K562 (cell line): ENCODE measurements around the gene NIPBL. TPM values are rescaled to one million over a fixed set of nuclear protein-coding genes. Genes with fewer than 3 reads are reported as not detected.

Source experiments
- E2F3 ChIP-seq: fragments of 250-450 bp; sonication (Bioruptor Pico); IDR thresholded peaks from 2 replicates; pipeline ENCODE4 v1.4.0; 2020; ENCODE audit warnings: mild to moderate bottlenecking
- GABPB1 ChIP-seq: sonication (generic); formaldehyde crosslinking; IDR thresholded peaks from 2 replicates; pipeline ENCODE4 v1.8.0; 2022; ENCODE audit warnings: mild to moderate bottlenecking, missing genetic modification reagents
- GATAD2B ChIP-seq: fragments of 450-650 bp; IDR thresholded peaks from 2 replicates; pipeline ENCODE4 v1.6.1; 2017; ENCODE audit warnings: mild to moderate bottlenecking, borderline replicate concordance
- HDAC2 ChIP-seq: fragments of 450-650 bp; IDR thresholded peaks from 2 replicates; pipeline ENCODE4 v1.6.1; 2016; ENCODE audit warnings: mild to moderate bottlenecking
- NFATC3 ChIP-seq: fragments of 450-650 bp; IDR thresholded peaks from 2 replicates; pipeline ENCODE4 v1.6.1; 2017; ENCODE audit warnings: mild to moderate bottlenecking
- NR2C1 ChIP-seq, 2 experiments: fragments of 450-650 bp; IDR thresholded peaks; 2 replicates each; pipeline ENCODE4 v1.6.1; 2017; ENCODE audit warnings: mild to moderate bottlenecking in 2 of 2, antibody characterized with exemption in 1 of 2, inconsistent platforms in 1 of 2, missing compliant biosample characterization in 1 of 2, missing genetic modification characterization in 1 of 2
- RBM14 ChIP-seq: fragments of 200-400 bp; formaldehyde crosslinking; IDR thresholded peaks from 2 replicates; pipeline ENCODE4 v1.6.1; 2018; ENCODE audit warnings: low read depth, mild to moderate bottlenecking, low read length, moderate library complexity, borderline replicate concordance; ENCODE audit not compliant: insufficient read depth
- TAF1 ChIP-seq: IDR thresholded peaks from 2 replicates; pipeline ENCODE4 v1.6.1; 2011; ENCODE audit warnings: mild to moderate bottlenecking, low read length, moderate library complexity; ENCODE audit not compliant: insufficient read depth, control insufficient read depth, severe bottlenecking; ENCODE audit errors: extremely low read depth
- ZNF57 ChIP-seq: fragments of 450-650 bp; formaldehyde crosslinking; IDR thresholded peaks from 2 replicates; pipeline ENCODE4 v1.4.0; 2020; ENCODE audit warnings: mild to moderate bottlenecking, moderate library complexity
- ZNF639 ChIP-seq, 2 experiments: fragments of 200-800 bp in 1 of 2; sonication (Bioruptor generic) in 1 of 2; sonication (generic) in 1 of 2; formaldehyde crosslinking in 1 of 2; IDR thresholded peaks in 1 of 2; conservative IDR thresholded peaks in 1 of 2; 2 replicates each; pipeline versions ENCODE4 v1.5.0 to v1.6.1; 2016 to 2020; ENCODE audit warnings: missing compliant biosample characterization in 1 of 2, missing genetic modification characterization in 1 of 2, missing genetic modification reagents in 1 of 2
- polyA plus RNA-seq, 8 experiments: library from polyadenylated mRNA; depleted of rRNA in 4 of 8; stranded (reverse) in 5 of 8; unstranded in 3 of 8; fragments of >200 nt; fragmentation: Nextera tagmentation in 2 of 8; fragmentation: Illumina TruSeq in 1 of 8; extraction: Ambion mirVana in 2 of 8; extraction: Trizol in 1 of 8; gene quantifications; 2 replicates each; pipeline versions ENCODE4 v1.2.1 to v1.2.3, GENCODE V29; 2011 to 2014; ENCODE audit warnings: inconsistent platforms in 1 of 8, missing spikeins in 1 of 8
- total RNA-seq, 7 experiments: library from RNA; depleted of rRNA in 6 of 7; stranded (reverse); fragments of >200 nt in 6 of 7; fragmentation: Illumina TruSeq in 2 of 7; extraction: Trizol in 2 of 7; gene quantifications; 2 replicates each; pipeline versions ENCODE4 v1.2.1 to v1.2.3, GENCODE V29; 2011 to 2021; ENCODE audit warnings: low replicate concordance in 1 of 7
- TF ChIP-seq, protein P1 (sequence below): fragments of 450-650 bp; IDR thresholded peaks from 2 replicates; pipeline ENCODE4 v1.6.1; 2016; ENCODE audit warnings: mild to moderate bottlenecking, moderate library complexity
- TF ChIP-seq, protein P2 (sequence below), 2 experiments: IDR thresholded peaks; 2 replicates each; pipeline ENCODE4 v1.6.1; 2011; ENCODE audit warnings: borderline replicate concordance in 1 of 2, control low read depth in 1 of 2, low read depth in 1 of 2, low read length in 1 of 2, mild to moderate bottlenecking in 1 of 2, mixed read lengths in 1 of 2, moderate library complexity in 1 of 2; ENCODE audit not compliant: insufficient read depth in 1 of 2, insufficient read length in 1 of 2, poor library complexity in 1 of 2, severe bottlenecking in 1 of 2; ENCODE audit errors: extremely low read depth in 1 of 2

NIPBL gene
- total and polyA plus RNA-seq, 9 of the 15 experiments (the other 6 are each of a cell fraction or from before 2014, with no cell fraction given), result 12.9 to 56.7 (median 38.9) TPM

GRCh38 chr5:36876299-36876964 lies at the start of gene NIPBL (continued):
- TF ChIP-seq GATAD2B (peak; percentile 75; the same call in 1 of the 2 replicates), NFATC3 (no peak), ZNF639 (CRISPR knock-in tag; conservative IDR thresholded peaks at IDR 0.05 in 1 of 2, IDR thresholded peaks at IDR 0.05 in 1 of 2) (peak in 1 of 2 experiments; percentile 94; a peak in 2 of 4 replicates), RBM14 (no peak), E2F3 (CRISPR knock-in tag) (peak; percentile 53; the same call in 1 of the 2 replicates), GABPB1 (CRISPR knock-in tag) (peak; percentile 91), NR2C1 (IDR thresholded peaks at IDR 0.05) (no peak), NR2C1 (tag; IDR thresholded peaks at IDR 0.05) (no peak), TAF1 (peak; percentile 99), HDAC2 (no peak), ZNF57 (CRISPR knock-in tag) (0 out of 2 replicates have a peak, but pooled peaks have one; percentile 43)
- TF ChIP-seq, protein P1, sequence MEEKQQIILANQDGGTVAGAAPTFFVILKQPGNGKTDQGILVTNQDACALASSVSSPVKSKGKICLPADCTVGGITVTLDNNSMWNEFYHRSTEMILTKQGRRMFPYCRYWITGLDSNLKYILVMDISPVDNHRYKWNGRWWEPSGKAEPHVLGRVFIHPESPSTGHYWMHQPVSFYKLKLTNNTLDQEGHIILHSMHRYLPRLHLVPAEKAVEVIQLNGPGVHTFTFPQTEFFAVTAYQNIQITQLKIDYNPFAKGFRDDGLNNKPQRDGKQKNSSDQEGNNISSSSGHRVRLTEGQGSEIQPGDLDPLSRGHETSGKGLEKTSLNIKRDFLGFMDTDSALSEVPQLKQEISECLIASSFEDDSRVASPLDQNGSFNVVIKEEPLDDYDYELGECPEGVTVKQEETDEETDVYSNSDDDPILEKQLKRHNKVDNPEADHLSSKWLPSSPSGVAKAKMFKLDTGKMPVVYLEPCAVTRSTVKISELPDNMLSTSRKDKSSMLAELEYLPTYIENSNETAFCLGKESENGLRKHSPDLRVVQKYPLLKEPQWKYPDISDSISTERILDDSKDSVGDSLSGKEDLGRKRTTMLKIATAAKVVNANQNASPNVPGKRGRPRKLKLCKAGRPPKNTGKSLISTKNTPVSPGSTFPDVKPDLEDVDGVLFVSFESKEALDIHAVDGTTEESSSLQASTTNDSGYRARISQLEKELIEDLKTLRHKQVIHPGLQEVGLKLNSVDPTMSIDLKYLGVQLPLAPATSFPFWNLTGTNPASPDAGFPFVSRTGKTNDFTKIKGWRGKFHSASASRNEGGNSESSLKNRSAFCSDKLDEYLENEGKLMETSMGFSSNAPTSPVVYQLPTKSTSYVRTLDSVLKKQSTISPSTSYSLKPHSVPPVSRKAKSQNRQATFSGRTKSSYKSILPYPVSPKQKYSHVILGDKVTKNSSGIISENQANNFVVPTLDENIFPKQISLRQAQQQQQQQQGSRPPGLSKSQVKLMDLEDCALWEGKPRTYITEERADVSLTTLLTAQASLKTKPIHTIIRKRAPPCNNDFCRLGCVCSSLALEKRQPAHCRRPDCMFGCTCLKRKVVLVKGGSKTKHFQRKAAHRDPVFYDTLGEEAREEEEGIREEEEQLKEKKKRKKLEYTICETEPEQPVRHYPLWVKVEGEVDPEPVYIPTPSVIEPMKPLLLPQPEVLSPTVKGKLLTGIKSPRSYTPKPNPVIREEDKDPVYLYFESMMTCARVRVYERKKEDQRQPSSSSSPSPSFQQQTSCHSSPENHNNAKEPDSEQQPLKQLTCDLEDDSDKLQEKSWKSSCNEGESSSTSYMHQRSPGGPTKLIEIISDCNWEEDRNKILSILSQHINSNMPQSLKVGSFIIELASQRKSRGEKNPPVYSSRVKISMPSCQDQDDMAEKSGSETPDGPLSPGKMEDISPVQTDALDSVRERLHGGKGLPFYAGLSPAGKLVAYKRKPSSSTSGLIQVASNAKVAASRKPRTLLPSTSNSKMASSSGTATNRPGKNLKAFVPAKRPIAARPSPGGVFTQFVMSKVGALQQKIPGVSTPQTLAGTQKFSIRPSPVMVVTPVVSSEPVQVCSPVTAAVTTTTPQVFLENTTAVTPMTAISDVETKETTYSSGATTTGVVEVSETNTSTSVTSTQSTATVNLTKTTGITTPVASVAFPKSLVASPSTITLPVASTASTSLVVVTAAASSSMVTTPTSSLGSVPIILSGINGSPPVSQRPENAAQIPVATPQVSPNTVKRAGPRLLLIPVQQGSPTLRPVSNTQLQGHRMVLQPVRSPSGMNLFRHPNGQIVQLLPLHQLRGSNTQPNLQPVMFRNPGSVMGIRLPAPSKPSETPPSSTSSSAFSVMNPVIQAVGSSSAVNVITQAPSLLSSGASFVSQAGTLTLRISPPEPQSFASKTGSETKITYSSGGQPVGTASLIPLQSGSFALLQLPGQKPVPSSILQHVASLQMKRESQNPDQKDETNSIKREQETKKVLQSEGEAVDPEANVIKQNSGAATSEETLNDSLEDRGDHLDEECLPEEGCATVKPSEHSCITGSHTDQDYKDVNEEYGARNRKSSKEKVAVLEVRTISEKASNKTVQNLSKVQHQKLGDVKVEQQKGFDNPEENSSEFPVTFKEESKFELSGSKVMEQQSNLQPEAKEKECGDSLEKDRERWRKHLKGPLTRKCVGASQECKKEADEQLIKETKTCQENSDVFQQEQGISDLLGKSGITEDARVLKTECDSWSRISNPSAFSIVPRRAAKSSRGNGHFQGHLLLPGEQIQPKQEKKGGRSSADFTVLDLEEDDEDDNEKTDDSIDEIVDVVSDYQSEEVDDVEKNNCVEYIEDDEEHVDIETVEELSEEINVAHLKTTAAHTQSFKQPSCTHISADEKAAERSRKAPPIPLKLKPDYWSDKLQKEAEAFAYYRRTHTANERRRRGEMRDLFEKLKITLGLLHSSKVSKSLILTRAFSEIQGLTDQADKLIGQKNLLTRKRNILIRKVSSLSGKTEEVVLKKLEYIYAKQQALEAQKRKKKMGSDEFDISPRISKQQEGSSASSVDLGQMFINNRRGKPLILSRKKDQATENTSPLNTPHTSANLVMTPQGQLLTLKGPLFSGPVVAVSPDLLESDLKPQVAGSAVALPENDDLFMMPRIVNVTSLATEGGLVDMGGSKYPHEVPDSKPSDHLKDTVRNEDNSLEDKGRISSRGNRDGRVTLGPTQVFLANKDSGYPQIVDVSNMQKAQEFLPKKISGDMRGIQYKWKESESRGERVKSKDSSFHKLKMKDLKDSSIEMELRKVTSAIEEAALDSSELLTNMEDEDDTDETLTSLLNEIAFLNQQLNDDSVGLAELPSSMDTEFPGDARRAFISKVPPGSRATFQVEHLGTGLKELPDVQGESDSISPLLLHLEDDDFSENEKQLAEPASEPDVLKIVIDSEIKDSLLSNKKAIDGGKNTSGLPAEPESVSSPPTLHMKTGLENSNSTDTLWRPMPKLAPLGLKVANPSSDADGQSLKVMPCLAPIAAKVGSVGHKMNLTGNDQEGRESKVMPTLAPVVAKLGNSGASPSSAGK, result no peak
- TF ChIP-seq, protein P2, sequence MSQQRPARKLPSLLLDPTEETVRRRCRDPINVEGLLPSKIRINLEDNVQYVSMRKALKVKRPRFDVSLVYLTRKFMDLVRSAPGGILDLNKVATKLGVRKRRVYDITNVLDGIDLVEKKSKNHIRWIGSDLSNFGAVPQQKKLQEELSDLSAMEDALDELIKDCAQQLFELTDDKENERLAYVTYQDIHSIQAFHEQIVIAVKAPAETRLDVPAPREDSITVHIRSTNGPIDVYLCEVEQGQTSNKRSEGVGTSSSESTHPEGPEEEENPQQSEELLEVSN (IDR thresholded peaks at IDR 0.05; ENCODE audit: borderline replicate concordance in 1 of 2, extremely low read depth in 1 of 2, insufficient read depth in 1 of 2, insufficient read length in 1 of 2, low read depth in 1 of 2, low read length in 1 of 2, poor library complexity in 1 of 2, severe bottlenecking in 1 of 2), result peak; percentile 49 to 58
